Activated CD4-positive, alpha-beta memory T cell treated with anti-CD3 and anti-CD28 coated beads for 36 hours (primary cell): Measurements from ENCODE around the gene CLCA2. TPM values are rescaled to one million over a fixed set of nuclear protein-coding genes. Genes with fewer than 3 reads are reported as not detected.
A peak's percentile ranks its signal among the peaks of the same experiment; 100 is the strongest.

Source experiments
- CTCF ChIA-PET: fragments of 350-600 bp; sonication (Branson Sonifier 250); formaldehyde crosslinking; loops from one replicate; lab custom pipeline; 2021; ENCODE audit warnings: antibody characterized with exemption, inconsistent platforms; lab: Charles Lee
- POLR2A ChIA-PET: fragments of 350-600 bp; sonication (Branson Sonifier 250); formaldehyde crosslinking; loops from one replicate; lab custom pipeline; 2021; ENCODE audit warnings: antibody characterized with exemption; lab: Charles Lee
- DNase-seq: peaks from one replicate; pipeline ENCODE4 v3.0.0-alpha.2; 2020
- H3K27ac Mint-ChIP-seq: one replicate; pipeline ENCODE4 v1.8.0; 2021; ENCODE audit warnings: mixed read lengths
- H3K27me3 Mint-ChIP-seq: one replicate; pipeline ENCODE4 v1.8.0; 2021; ENCODE audit warnings: mixed read lengths
- H3K36me3 Mint-ChIP-seq: one replicate; pipeline ENCODE4 v1.8.0; 2021; ENCODE audit warnings: mixed read lengths
- H3K4me1 Mint-ChIP-seq: one replicate; pipeline ENCODE4 v1.8.0; 2021; ENCODE audit warnings: low read depth, mixed read lengths
- H3K4me3 Mint-ChIP-seq: one replicate; pipeline ENCODE4 v1.8.0; 2021; ENCODE audit warnings: mild to moderate bottlenecking, mixed read lengths
- H3K9me3 Mint-ChIP-seq: one replicate; pipeline ENCODE4 v1.8.0; 2021; ENCODE audit warnings: mixed read lengths
- intact Hi-C: fragments of 100-400 bp; cut with micrococcal nuclease; formaldehyde crosslinking; loops from one replicate; pipeline ENCODE4 v1.15.1; 2023
- total RNA-seq, 2 experiments: library from RNA; stranded (reverse); gene quantifications; one replicate each; pipeline ENCODE4 v1.2.3, GENCODE V29; 2021

CLCA2 gene, protein sequence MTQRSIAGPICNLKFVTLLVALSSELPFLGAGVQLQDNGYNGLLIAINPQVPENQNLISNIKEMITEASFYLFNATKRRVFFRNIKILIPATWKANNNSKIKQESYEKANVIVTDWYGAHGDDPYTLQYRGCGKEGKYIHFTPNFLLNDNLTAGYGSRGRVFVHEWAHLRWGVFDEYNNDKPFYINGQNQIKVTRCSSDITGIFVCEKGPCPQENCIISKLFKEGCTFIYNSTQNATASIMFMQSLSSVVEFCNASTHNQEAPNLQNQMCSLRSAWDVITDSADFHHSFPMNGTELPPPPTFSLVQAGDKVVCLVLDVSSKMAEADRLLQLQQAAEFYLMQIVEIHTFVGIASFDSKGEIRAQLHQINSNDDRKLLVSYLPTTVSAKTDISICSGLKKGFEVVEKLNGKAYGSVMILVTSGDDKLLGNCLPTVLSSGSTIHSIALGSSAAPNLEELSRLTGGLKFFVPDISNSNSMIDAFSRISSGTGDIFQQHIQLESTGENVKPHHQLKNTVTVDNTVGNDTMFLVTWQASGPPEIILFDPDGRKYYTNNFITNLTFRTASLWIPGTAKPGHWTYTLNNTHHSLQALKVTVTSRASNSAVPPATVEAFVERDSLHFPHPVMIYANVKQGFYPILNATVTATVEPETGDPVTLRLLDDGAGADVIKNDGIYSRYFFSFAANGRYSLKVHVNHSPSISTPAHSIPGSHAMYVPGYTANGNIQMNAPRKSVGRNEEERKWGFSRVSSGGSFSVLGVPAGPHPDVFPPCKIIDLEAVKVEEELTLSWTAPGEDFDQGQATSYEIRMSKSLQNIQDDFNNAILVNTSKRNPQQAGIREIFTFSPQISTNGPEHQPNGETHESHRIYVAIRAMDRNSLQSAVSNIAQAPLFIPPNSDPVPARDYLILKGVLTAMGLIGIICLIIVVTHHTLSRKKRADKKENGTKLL
- total RNA-seq = not detected

DNA sequence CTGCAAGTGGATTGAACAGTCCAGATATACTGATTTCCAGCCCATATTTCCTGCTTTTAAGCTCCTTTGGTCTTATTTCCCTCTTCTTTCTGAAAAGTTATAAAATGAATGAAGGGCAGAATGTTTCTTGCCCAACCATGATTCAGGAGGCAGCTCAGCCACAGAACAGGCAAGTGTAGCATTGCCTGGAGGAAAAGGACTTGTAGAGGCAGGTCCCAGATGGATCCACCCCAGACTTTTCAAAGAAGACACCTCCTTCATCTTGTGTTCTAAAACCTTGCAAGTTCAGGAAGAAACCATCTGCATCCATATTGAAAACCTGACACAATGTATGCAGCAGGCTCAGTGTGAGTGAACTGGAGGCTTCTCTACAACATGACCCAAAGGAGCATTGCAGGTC lies at the start of gene CLCA2:
Gene CLCA2 (plus strand): TSS at position 299 of the 400 bp plus-strand sequence. CDS start 77 bp downstream, at position 376.
- ChIA-PET POLR2A (no interaction called here), CTCF (interaction anchor here (1.7 to 1.9 kb wide), 2 partner anchors 75 to 78 kb away, joined by 3 to 6 read pairs; no protein-coding TSS in a partner anchor)

DNA sequence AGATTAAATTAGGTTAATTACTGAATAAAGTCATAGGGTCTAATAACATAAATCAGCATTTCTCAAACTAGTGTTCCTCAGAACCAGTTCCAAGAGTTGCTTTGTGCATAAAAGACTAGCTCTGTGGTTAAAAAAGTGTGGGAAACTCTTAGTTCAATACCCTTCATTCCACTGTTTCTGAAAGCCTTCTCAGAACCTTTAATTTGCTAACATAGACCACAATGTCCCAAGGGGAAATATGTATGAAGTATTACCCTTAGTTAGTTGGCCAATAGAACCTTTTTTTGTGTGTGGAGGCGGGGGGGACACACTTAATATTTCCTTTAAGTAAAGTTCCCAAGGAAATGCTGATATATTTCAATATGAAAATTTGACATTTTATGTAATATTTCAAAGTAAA lies 48.3 kb upstream of the CLCA2 start:
- intact Hi-C loops = no loop called here
- Mint-ChIP-seq H3K36me3 (peaks cover 43% of the 10 kb centered on the region), H3K4me3 (no peak overlapping the region), H3K9me3 (peaks cover 15% of the 10 kb centered on the region), H3K27me3 (no peaks in the 10 kb centered on the region), H3K4me1 (peaks cover 2% of the 10 kb centered on the region), H3K27ac (no peak overlapping the region)
- ChIA-PET POLR2A (no interaction called here), CTCF (interaction anchor here (1.0 to 1.1 kb wide), 2 partner anchors 97 to 127 kb away, joined by 3 read pairs; no protein-coding TSS in a partner anchor)
- no peak for DNase-seq

More for the DNA sequence above, at the start of gene CLCA2:
- peaks cover 4% of the 10 kb centered on the region for H3K4me1 Mint-ChIP-seq
- intact Hi-C loops = no loop called here
- no peaks in the 10 kb centered on the region for H3K36me3 Mint-ChIP-seq
- H3K4me3 Mint-ChIP-seq = no peak within 1 kb of the TSS
- H3K27me3 Mint-ChIP-seq = peaks cover 3% of the 10 kb centered on the region
- no peak within 1 kb of the TSS for H3K27ac Mint-ChIP-seq
- no peak for DNase-seq
- no peaks in the 10 kb centered on the region for H3K9me3 Mint-ChIP-seq

DNA sequence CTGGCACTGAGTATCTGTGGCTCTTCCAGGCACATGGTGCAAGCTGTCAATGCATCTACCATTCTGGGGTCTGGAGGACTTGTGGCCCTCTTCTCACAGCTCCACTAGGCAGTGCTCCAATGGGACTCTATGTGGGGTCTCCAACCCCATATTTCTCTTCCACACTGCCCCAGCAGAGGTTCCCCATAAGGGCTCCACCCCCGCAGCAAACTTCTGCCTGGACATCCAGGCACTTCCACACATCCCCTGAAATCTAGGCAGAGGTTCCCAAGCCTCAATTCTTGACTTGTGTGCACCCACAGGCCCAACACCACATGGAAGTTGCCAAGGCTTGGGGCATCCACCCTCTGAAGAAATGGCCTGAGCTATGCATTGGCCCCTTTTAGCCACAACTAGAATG lies 46.6 kb upstream of the CLCA2 start:
- no peak overlapping the region for H3K27ac Mint-ChIP-seq

DNA sequence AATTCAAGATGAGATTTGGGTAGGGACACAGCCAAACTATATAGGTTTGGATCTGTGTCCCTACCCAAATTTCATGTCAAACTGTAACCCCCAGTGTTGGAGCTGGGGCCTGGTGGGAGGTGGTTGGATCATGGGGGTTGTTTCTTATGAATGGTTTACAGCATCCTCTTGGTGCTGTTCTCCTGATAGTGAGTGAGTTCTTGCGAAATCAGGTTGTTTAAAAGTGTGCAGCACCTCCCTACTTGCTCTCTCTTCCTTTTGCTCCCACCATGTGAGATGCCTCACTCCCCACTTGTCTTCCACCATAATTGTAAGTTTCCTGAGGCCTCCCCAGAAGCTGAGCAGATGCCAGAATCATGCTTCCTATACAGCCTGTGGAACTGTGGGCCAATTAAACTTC lies 45.2 kb upstream of the CLCA2 start:
- peaks cover 7% of the 10 kb centered on the region for H3K4me1 Mint-ChIP-seq
- ChIA-PET CTCF (interaction anchor here (0.7 to 4.0 kb wide), 5 partner anchors 17 to 141 kb away, joined by 3 to 57 read pairs (median 4); no protein-coding TSS in a partner anchor), POLR2A (no interaction called here)
- H3K4me3 Mint-ChIP-seq = no peak overlapping the region
- no peaks in the 10 kb centered on the region for H3K27me3 Mint-ChIP-seq
- H3K36me3 Mint-ChIP-seq = peaks cover 35% of the 10 kb centered on the region
- peaks cover 15% of the 10 kb centered on the region for H3K9me3 Mint-ChIP-seq
- intact Hi-C loops = no loop called here
- no peak overlapping the region for H3K27ac Mint-ChIP-seq
- no peak for DNase-seq

More for the DNA sequence above, 46.6 kb upstream of the CLCA2 start:
- intact Hi-C loops = no loop called here
- POLR2A ChIA-PET = no interaction called here
- no peak for DNase-seq
- Mint-ChIP-seq H3K9me3 (peaks cover 15% of the 10 kb centered on the region), H3K4me3 (no peak overlapping the region), H3K4me1 (peaks cover 3% of the 10 kb centered on the region), H3K36me3 (peaks cover 40% of the 10 kb centered on the region), H3K27me3 (no peaks in the 10 kb centered on the region)
- CTCF ChIA-PET = interaction anchor here (0.8 to 4.0 kb wide), 3 partner anchors 96 to 129 kb away, joined by 3 to 57 read pairs (median 4); no protein-coding TSS in a partner anchor

DNA sequence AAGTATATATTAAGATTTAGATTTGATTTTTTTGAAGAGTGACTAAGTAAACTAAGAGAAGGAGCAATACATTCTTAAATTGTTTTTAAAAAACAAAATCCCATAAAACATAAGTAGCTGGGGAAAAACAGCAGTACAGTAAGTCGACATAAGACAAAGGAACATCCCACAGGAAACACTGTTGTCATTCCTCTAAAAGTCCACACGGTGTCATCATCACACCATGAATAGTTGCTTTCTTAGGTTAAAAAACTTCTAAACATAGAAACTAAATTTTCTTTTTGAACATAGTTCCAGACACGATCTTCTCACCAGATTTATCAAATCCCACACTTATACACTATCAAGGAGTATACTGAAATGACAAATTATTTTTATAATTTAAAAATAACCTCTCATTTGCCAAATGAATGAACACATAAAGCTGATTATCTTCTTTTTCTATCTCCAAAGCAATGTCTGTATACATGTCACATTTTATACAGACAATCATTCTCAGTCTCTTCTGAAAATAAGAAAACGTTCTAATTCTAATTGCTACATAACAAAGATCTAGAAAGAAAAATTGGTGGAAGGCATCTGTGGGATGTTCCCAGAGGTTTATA lies 43.6 kb upstream of the CLCA2 start:
- Mint-ChIP-seq H3K4me3 (no peak overlapping the region), H3K9me3 (peaks cover 15% of the 10 kb centered on the region), H3K36me3 (peaks cover 27% of the 10 kb centered on the region), H3K27ac (no peak overlapping the region), H3K4me1 (peaks cover 9% of the 10 kb centered on the region), H3K27me3 (no peaks in the 10 kb centered on the region)
- POLR2A ChIA-PET = no interaction called here
- CTCF ChIA-PET = interaction anchor here (0.6 to 4.0 kb wide), 27 partner anchors 10 to 743 kb away, joined by 3 to 57 read pairs (median 4); partner anchors contain the start of genes ODF2L and SH3GLB1
- DNase-seq = no peak
- intact Hi-C loops = loop anchor here (1.0 to 5.0 kb wide), 5 partner anchors 38 to 697 kb away; no protein-coding TSS in a partner anchor

DNA sequence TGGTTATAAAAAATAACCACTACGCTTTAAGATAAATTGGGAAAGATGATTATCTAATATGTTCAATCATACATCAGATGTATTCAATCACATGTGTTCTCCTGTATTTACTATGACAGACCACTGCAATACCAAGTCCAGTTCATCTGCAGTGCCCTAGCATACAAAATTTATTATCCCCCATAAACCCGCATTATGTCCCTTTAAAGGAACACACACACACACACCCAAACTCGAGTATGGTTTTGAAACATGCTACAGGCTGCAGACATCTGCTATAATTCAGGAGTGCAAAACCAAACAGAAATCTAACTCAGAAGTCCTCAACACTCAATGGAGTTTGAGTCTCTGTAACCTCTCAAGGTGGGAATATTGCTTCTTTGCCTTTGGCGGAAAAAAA lies 42.7 kb upstream of the CLCA2 start:
- DNase-seq = no peak
- H3K9me3 Mint-ChIP-seq = peaks cover 15% of the 10 kb centered on the region
- no peak overlapping the region for H3K4me3 Mint-ChIP-seq
- no peaks in the 10 kb centered on the region for H3K27me3 Mint-ChIP-seq
- peaks cover 25% of the 10 kb centered on the region for H3K36me3 Mint-ChIP-seq
- POLR2A ChIA-PET = no interaction called here
- CTCF ChIA-PET = no interaction called here
- no peak overlapping the region for H3K27ac Mint-ChIP-seq
- intact Hi-C loops = loop anchor here (2.0 to 5.0 kb wide), 2 partner anchors 38 to 696 kb away; no protein-coding TSS in a partner anchor
- peaks cover 9% of the 10 kb centered on the region for H3K4me1 Mint-ChIP-seq

DNA sequence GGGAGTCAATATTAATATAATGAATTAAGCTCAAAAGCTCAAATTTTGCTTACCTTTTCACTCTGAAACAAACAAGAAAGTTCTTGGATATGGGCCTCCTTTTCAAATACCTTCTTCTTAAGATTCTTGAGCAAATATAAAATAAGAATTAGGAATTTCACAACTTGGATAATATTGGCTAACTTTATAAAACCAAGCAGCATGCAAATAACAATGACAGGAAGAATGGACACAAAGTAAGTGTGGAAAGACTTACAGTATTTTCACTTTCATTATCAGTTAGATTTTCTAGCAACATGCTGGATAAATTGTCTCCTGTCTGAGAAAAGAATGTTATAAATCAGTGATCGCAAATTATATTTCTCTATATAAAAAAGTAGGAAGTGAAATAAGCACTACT lies 41.1 kb upstream of the CLCA2 start:
- no peak for DNase-seq
- Mint-ChIP-seq H3K4me1 (peaks cover 9% of the 10 kb centered on the region), H3K4me3 (no peak overlapping the region), H3K9me3 (peaks cover 6% of the 10 kb centered on the region), H3K36me3 (peaks cover 9% of the 10 kb centered on the region), H3K27ac (no peak overlapping the region), H3K27me3 (no peaks in the 10 kb centered on the region)
- ChIA-PET POLR2A (no interaction called here), CTCF (interaction anchor here (1.0 kb wide), 1 partner anchor 124 kb away, joined by 3 read pairs; no protein-coding TSS in a partner anchor)
- intact Hi-C loops = loop anchor here (5.0 kb wide), 1 partner anchor 694 kb away; no protein-coding TSS in a partner anchor

DNA sequence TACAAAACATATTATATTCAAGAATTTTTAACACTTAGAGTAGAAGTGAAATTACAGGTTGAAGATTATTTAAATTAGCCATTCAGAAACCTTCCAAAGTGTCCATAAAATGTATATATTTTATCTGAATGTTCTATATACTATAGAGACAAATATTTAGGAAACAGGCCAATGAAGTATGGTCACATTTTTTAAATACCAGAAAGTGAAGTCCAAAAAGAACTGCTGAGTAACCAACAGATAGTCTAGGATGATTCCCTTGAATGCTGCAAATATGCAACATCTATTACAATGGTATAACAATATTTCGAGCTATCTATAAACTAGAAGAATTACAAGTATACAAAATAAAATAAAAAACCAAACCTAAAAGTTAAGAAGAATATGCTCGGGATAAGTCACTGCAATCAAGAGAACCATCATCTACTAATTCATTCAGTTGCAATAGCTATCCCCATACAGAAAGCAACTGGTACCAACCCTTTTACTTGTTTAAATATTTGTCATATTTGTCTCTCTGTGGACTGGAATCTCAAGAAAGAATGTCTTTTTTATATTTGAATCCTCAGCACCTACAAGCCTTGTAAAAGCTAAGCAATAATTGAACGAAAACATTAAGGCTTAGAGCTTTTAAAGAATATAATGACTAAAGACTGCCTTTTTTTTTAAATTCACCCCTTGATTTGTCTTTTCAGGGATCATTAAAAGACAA lies 35.9 kb upstream of the CLCA2 start:
- no peaks in the 10 kb centered on the region for H3K27me3 Mint-ChIP-seq
- CTCF ChIA-PET = interaction anchor here (1.2 to 2.1 kb wide), 2 partner anchors 114 to 118 kb away, joined by 3 to 8 read pairs; no protein-coding TSS in a partner anchor
- H3K4me1 Mint-ChIP-seq = peaks cover 39% of the 10 kb centered on the region
- no peak overlapping the region for H3K27ac Mint-ChIP-seq
- H3K9me3 Mint-ChIP-seq = peaks cover 5% of the 10 kb centered on the region
- POLR2A ChIA-PET = no interaction called here
- DNase-seq = no peak
- H3K36me3 Mint-ChIP-seq = peaks cover 5% of the 10 kb centered on the region
- H3K4me3 Mint-ChIP-seq = no peak overlapping the region
- intact Hi-C loops = no loop called here

DNA sequence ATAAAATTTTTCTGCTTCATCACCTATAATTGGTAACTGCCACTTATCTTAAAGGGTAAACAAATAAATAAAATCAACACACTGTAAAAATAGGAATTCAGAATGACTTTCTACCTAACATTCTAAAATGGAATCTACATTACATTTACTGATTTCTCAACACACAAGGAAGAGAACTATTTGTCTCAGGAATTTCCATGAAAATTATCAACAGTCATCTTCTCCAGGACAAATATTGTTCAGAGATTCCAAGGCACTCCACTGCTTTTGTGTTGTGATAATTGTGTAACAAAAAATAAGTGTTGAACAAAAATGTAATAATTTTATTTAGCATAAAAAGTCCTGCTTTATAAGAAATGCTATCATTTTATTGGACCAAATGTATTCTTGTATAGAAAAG lies 35.2 kb upstream of the CLCA2 start:
- intact Hi-C loops = no loop called here
- H3K4me3 Mint-ChIP-seq = peak overlapping the region; percentile 60
- H3K9me3 Mint-ChIP-seq = peaks cover 5% of the 10 kb centered on the region
- no peak for DNase-seq
- peaks cover 46% of the 10 kb centered on the region for H3K4me1 Mint-ChIP-seq
- peaks cover 5% of the 10 kb centered on the region for H3K36me3 Mint-ChIP-seq
- H3K27ac Mint-ChIP-seq = peak overlapping the region; percentile 93
- no peaks in the 10 kb centered on the region for H3K27me3 Mint-ChIP-seq
- ChIA-PET POLR2A (interaction anchor here (0.9 kb wide), 1 partner anchor 316 kb away, joined by 3 read pairs; the partner anchor contains the start of gene SH3GLB1), CTCF (interaction anchor here (2.1 kb wide), 1 partner anchor 113 kb away, joined by 8 read pairs; no protein-coding TSS in a partner anchor)

DNA sequence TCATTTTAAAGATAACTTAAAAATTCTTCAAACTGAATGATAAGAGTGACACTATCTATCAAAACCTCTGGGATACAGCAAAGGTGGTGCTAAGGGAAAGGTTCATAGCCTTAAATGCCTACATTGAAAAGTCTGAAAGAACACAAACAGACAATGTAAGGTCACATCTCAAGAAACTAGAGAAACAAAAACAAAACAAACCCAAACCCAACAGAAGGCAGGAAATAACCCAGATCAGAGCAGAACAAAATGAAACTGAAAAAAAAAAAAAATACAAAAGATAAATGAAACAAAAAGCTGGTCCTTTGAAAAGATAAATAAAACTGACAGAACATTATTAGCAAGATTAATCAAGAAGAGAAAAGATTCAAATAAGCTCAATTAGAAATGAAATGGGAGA lies 34.7 kb upstream of the CLCA2 start:
- peak overlapping the region; percentile 93 for H3K27ac Mint-ChIP-seq
- peaks cover 5% of the 10 kb centered on the region for H3K9me3 Mint-ChIP-seq
- CTCF ChIA-PET = interaction anchor here (1.3 to 2.6 kb wide), 3 partner anchors 9 to 113 kb away, joined by 3 to 9 read pairs (median 6); no protein-coding TSS in a partner anchor
- H3K27me3 Mint-ChIP-seq = no peaks in the 10 kb centered on the region
- POLR2A ChIA-PET = interaction anchor here (0.9 kb wide), 1 partner anchor 315 kb away, joined by 3 read pairs; the partner anchor contains the start of gene SH3GLB1
- H3K36me3 Mint-ChIP-seq = peaks cover 5% of the 10 kb centered on the region
- peak overlapping the region; percentile 60 for H3K4me3 Mint-ChIP-seq
- no peak for DNase-seq
- intact Hi-C loops = no loop called here
- peaks cover 48% of the 10 kb centered on the region for H3K4me1 Mint-ChIP-seq
